C4-2B (cell line): ENCODE data around the gene MLEC.

Source experiments
- ZFX ChIP-seq: fragments of 450-650 bp; IDR thresholded peaks from 2 replicates; pipeline ENCODE4 v1.6.1; 2017
- TF ChIP-seq, protein P1 (sequence below): fragments of 450-650 bp; conservative IDR thresholded peaks from 2 replicates; pipeline ENCODE4 v1.5.1; 2017; ENCODE audit warnings: mild to moderate bottlenecking

- TF ChIP-seq ZFX: no peak
- TF ChIP-seq, protein P1, sequence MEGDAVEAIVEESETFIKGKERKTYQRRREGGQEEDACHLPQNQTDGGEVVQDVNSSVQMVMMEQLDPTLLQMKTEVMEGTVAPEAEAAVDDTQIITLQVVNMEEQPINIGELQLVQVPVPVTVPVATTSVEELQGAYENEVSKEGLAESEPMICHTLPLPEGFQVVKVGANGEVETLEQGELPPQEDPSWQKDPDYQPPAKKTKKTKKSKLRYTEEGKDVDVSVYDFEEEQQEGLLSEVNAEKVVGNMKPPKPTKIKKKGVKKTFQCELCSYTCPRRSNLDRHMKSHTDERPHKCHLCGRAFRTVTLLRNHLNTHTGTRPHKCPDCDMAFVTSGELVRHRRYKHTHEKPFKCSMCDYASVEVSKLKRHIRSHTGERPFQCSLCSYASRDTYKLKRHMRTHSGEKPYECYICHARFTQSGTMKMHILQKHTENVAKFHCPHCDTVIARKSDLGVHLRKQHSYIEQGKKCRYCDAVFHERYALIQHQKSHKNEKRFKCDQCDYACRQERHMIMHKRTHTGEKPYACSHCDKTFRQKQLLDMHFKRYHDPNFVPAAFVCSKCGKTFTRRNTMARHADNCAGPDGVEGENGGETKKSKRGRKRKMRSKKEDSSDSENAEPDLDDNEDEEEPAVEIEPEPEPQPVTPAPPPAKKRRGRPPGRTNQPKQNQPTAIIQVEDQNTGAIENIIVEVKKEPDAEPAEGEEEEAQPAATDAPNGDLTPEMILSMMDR: peak; percentile 66
These were observed 37.3 kb upstream of the MLEC start for GRCh38 chr12:120649442-120650232.
